T-helper 1 cell treated with Interleukin-12 subunit alpha and Interleukin-12 subunit beta and Interleukin-4 antibody, amounts not matched to agents 30 ng/mL and 1 ng/mL, for 36 hours (primary cell): ENCODE measurements around the gene COL4A4. TPM values are rescaled to one million over a fixed set of nuclear protein-coding genes. Genes with fewer than 3 reads are reported as not detected.

ENCODE experiments used
- total RNA-seq: library from RNA; stranded (reverse); gene quantifications from 2 replicates; pipeline ENCODE4 v1.2.3, GENCODE V29; 2022

COL4A4 gene
- total RNA-seq, 1 donor from 2014 or later, result not detected

Other genes with a start within 250 kb of the COL4A4 start
- not detected in 2 replicates for gene COL4A3, start 419 bp upstream of the COL4A4 start, total RNA-seq
- 58.5 and 63.9 TPM in 2 replicates for gene MFF, start 161.0 kb upstream of the COL4A4 start, total RNA-seq
- gene TM4SF20, start 215.1 kb upstream of the COL4A4 start, total RNA-seq, result not detected in 2 replicates
- gene SCYGR1, start 223.7 kb upstream of the COL4A4 start, total RNA-seq, result not detected in 2 replicates